Endodermal cell (in vitro differentiated cells): Measurements from ENCODE around the gene IGFBPL1. TPM values are rescaled to one million over a fixed set of nuclear protein-coding genes. Genes with fewer than 3 reads are reported as not detected.
A peak's percentile ranks its signal among the peaks of the same experiment; 100 is the strongest.

Experiments
- DNase-seq: peaks from one replicate; pipeline ENCODE4 v3.0.0-alpha.2; 2017
- H3K27ac ChIP-seq: 2 replicates; pipeline ENCODE4 v1.5.1; 2013; ENCODE audit warnings: mild to moderate bottlenecking, low read depth, low read length, moderate library complexity
- H3K27me3 ChIP-seq: 2 replicates; pipeline ENCODE4 v1.6.1; 2013; ENCODE audit warnings: mild to moderate bottlenecking, low read length, moderate library complexity; ENCODE audit not compliant: insufficient read depth, control insufficient read depth, poor library complexity, severe bottlenecking
- H3K36me3 ChIP-seq: 2 replicates; pipeline ENCODE4 v1.7.0; 2013; ENCODE audit warnings: mild to moderate bottlenecking, low read length, moderate library complexity; ENCODE audit not compliant: control insufficient read depth, insufficient read depth
- H3K4me1 ChIP-seq: one replicate; pipeline ENCODE4 v1.7.0; 2013; ENCODE audit warnings: low read length; ENCODE audit not compliant: control insufficient read depth, insufficient read depth
- H3K4me3 ChIP-seq: 2 replicates; pipeline ENCODE4 v1.5.1; 2013; ENCODE audit warnings: mild to moderate bottlenecking, low read length, moderate library complexity
- H3K9ac ChIP-seq: 2 replicates; pipeline ENCODE4 v1.6.1; 2013; ENCODE audit warnings: mild to moderate bottlenecking, low read length, moderate library complexity; ENCODE audit not compliant: poor library complexity, severe bottlenecking; ENCODE audit errors: extremely low read depth
- H3K9me3 ChIP-seq: 2 replicates; pipeline ENCODE4 v1.6.1; 2013; ENCODE audit warnings: mild to moderate bottlenecking, low read length, moderate library complexity; ENCODE audit not compliant: control insufficient read depth
- H3K27ac Mint-ChIP-seq: 2 replicates; pipeline ENCODE4 v1.8.0; 2020; ENCODE audit warnings: mixed read lengths
- H3K27me3 Mint-ChIP-seq: 2 replicates; pipeline ENCODE4 v1.8.0; 2021; ENCODE audit warnings: mild to moderate bottlenecking, mixed read lengths; ENCODE audit not compliant: insufficient read depth
- H3K36me3 Mint-ChIP-seq: 2 replicates; pipeline ENCODE4 v1.8.0; 2020; ENCODE audit warnings: low read depth, mixed read lengths
- H3K4me1 Mint-ChIP-seq: 2 replicates; pipeline ENCODE4 v1.8.0; 2020; ENCODE audit warnings: mixed read lengths
- H3K4me3 Mint-ChIP-seq: 2 replicates; pipeline ENCODE4 v1.8.0; 2020; ENCODE audit warnings: mild to moderate bottlenecking, moderate library complexity, mixed read lengths
- H3K9me3 Mint-ChIP-seq: 2 replicates; pipeline ENCODE4 v1.8.0; 2020; ENCODE audit warnings: mild to moderate bottlenecking, mixed read lengths
- CTCF ChIP-seq: fragments of 200-600 bp; sonication (generic); conservative IDR thresholded peaks from 2 replicates; pipeline ENCODE4 v1.5.0; 2021; ENCODE audit warnings: antibody characterized with exemption, mild to moderate bottlenecking
- WGBS, 2 experiments: methylation state at CpG; one replicate each; pipeline versions ENCODE4 v1.1.5 to v1.1.7; 2013; ENCODE audit warnings: missing lambda C conversion rate in 2 of 2, mixed read lengths in 1 of 2; ENCODE audit not compliant: insufficient coverage in 1 of 2, insufficient read length in 1 of 2; 5-methylcytosine and 5-hydroxymethylcytosine counted together
- total RNA-seq, 2 donors: library from RNA; stranded (reverse); fragmentation: NEBNext Ultra II Directional in 1 of 2; extraction: Animal tissue kit (Norgen Biotek cat#: 25700) in 1 of 2; gene quantifications; 2 replicates in 1 of 2; 3 replicates in 1 of 2; pipeline ENCODE4 v1.2.1, GENCODE V29; 2021

The IGFBPL1 gene
- total RNA-seq, 2 donors from 2014 or later: 40.5 to 90.3 TPM

- Mint-ChIP-seq H3K9me3 (peaks cover 3% of the 10 kb centered on the region), H3K27me3 (peaks cover 2% of the 10 kb centered on the region), H3K36me3 (no peaks in the 10 kb centered on the region), H3K4me1 (peaks cover 26% of the 10 kb centered on the region), H3K4me3 (no peak overlapping the region), H3K27ac (peak overlapping the region; percentile 89)
- 46 to 49% methylated on average over 3 of the region's 3 CpGs for whole genome bisulfite sequencing, 2 experiments
- peak overlapping the region; percentile 44 for H3K9ac ChIP-seq
- peak overlapping the region; percentile 45 for H3K4me3 ChIP-seq
- no peak for DNase-seq
- H3K36me3 ChIP-seq: no peaks in the 10 kb centered on the region
- H3K4me1 ChIP-seq: peaks cover 14% of the 10 kb centered on the region
- no peaks in the 10 kb centered on the region for H3K27me3 ChIP-seq
- H3K9me3 ChIP-seq: peaks cover 11% of the 10 kb centered on the region
- no peak overlapping the region for H3K27ac ChIP-seq
- TF ChIP-seq CTCF: no peak
Observed at GRCh38 chr9:38434365-38434764, 10.1 kb upstream of the IGFBPL1 start.

GRCh38 chr9:38432922-38433510 lies 8.8 kb upstream of the IGFBPL1 start:
- H3K27ac Mint-ChIP-seq: no peak overlapping the region
- no peak overlapping the region for H3K4me3 ChIP-seq
- peaks cover 18% of the 10 kb centered on the region for H3K4me1 ChIP-seq
- peaks cover 2% of the 10 kb centered on the region for H3K27me3 Mint-ChIP-seq
- H3K9me3 Mint-ChIP-seq: peaks cover 3% of the 10 kb centered on the region
- TF ChIP-seq CTCF: peak; percentile 83
- no peaks in the 10 kb centered on the region for H3K27me3 ChIP-seq
- no peak overlapping the region for H3K27ac ChIP-seq
- no peaks in the 10 kb centered on the region for H3K36me3 ChIP-seq
- 34 to 36% methylated on average over 3 of the region's 3 CpGs for WGBS, 2 experiments
- peaks cover 31% of the 10 kb centered on the region for H3K4me1 Mint-ChIP-seq
- H3K36me3 Mint-ChIP-seq: no peaks in the 10 kb centered on the region
- H3K4me3 Mint-ChIP-seq: no peak overlapping the region
- no peak for DNase-seq
- H3K9me3 ChIP-seq: peaks cover 11% of the 10 kb centered on the region
- peak overlapping the region; percentile 17 for H3K9ac ChIP-seq

- no peaks in the 10 kb centered on the region for H3K27me3 ChIP-seq
- H3K9ac ChIP-seq: no peak overlapping the region
- Mint-ChIP-seq H3K27ac (no peak overlapping the region), H3K27me3 (peaks cover 2% of the 10 kb centered on the region), H3K36me3 (no peaks in the 10 kb centered on the region), H3K4me3 (no peak overlapping the region), H3K9me3 (no peaks in the 10 kb centered on the region), H3K4me1 (peaks cover 43% of the 10 kb centered on the region)
- no peaks in the 10 kb centered on the region for H3K36me3 ChIP-seq
- TF ChIP-seq CTCF: no peak
- peaks cover 29% of the 10 kb centered on the region for H3K4me1 ChIP-seq
- no peak overlapping the region for H3K27ac ChIP-seq
- peaks cover 2% of the 10 kb centered on the region for H3K9me3 ChIP-seq
- no peak overlapping the region for H3K4me3 ChIP-seq
- no peak for DNase-seq
- 91 to 93% methylated on average over 4 of the region's 4 CpGs for WGBS, 2 experiments
Observed at GRCh38 chr9:38431116-38431515, 6.9 kb upstream of the IGFBPL1 start.
